Endodermal cell (in vitro differentiated cells): ENCODE data around the gene PRODH2. TPM values are rescaled to one million over a fixed set of nuclear protein-coding genes. Genes with fewer than 3 reads are reported as not detected.
"Not testable (repeated sequence)": the region's sequence is repeated elsewhere in the genome, so short reads cannot be mapped to it uniquely, and the experiment has no call there.

Source experiments
- DNase-seq: peaks from one replicate; pipeline ENCODE4 v3.0.0-alpha.2; 2017
- H3K27ac ChIP-seq: 2 replicates; pipeline ENCODE4 v1.5.1; 2013; ENCODE audit warnings: mild to moderate bottlenecking, low read depth, low read length, moderate library complexity
- H3K27me3 ChIP-seq: 2 replicates; pipeline ENCODE4 v1.6.1; 2013; ENCODE audit warnings: mild to moderate bottlenecking, low read length, moderate library complexity; ENCODE audit not compliant: insufficient read depth, control insufficient read depth, poor library complexity, severe bottlenecking
- H3K36me3 ChIP-seq: 2 replicates; pipeline ENCODE4 v1.7.0; 2013; ENCODE audit warnings: mild to moderate bottlenecking, low read length, moderate library complexity; ENCODE audit not compliant: control insufficient read depth, insufficient read depth
- H3K4me1 ChIP-seq: one replicate; pipeline ENCODE4 v1.7.0; 2013; ENCODE audit warnings: low read length; ENCODE audit not compliant: control insufficient read depth, insufficient read depth
- H3K4me3 ChIP-seq: 2 replicates; pipeline ENCODE4 v1.5.1; 2013; ENCODE audit warnings: mild to moderate bottlenecking, low read length, moderate library complexity
- H3K9ac ChIP-seq: 2 replicates; pipeline ENCODE4 v1.6.1; 2013; ENCODE audit warnings: mild to moderate bottlenecking, low read length, moderate library complexity; ENCODE audit not compliant: poor library complexity, severe bottlenecking; ENCODE audit errors: extremely low read depth
- H3K9me3 ChIP-seq: 2 replicates; pipeline ENCODE4 v1.6.1; 2013; ENCODE audit warnings: mild to moderate bottlenecking, low read length, moderate library complexity; ENCODE audit not compliant: control insufficient read depth
- H3K27ac Mint-ChIP-seq: 2 replicates; pipeline ENCODE4 v1.8.0; 2020; ENCODE audit warnings: mixed read lengths
- H3K27me3 Mint-ChIP-seq: 2 replicates; pipeline ENCODE4 v1.8.0; 2021; ENCODE audit warnings: mild to moderate bottlenecking, mixed read lengths; ENCODE audit not compliant: insufficient read depth
- H3K36me3 Mint-ChIP-seq: 2 replicates; pipeline ENCODE4 v1.8.0; 2020; ENCODE audit warnings: low read depth, mixed read lengths
- H3K4me1 Mint-ChIP-seq: 2 replicates; pipeline ENCODE4 v1.8.0; 2020; ENCODE audit warnings: mixed read lengths
- H3K4me3 Mint-ChIP-seq: 2 replicates; pipeline ENCODE4 v1.8.0; 2020; ENCODE audit warnings: mild to moderate bottlenecking, moderate library complexity, mixed read lengths
- H3K9me3 Mint-ChIP-seq: 2 replicates; pipeline ENCODE4 v1.8.0; 2020; ENCODE audit warnings: mild to moderate bottlenecking, mixed read lengths
- WGBS, 2 experiments: methylation state at CpG; one replicate each; pipeline versions ENCODE4 v1.1.5 to v1.1.7; 2013; ENCODE audit warnings: missing lambda C conversion rate in 2 of 2, mixed read lengths in 1 of 2; ENCODE audit not compliant: insufficient coverage in 1 of 2, insufficient read length in 1 of 2; 5-methylcytosine and 5-hydroxymethylcytosine counted together
- total RNA-seq, 2 donors: library from RNA; stranded (reverse); fragmentation: NEBNext Ultra II Directional in 1 of 2; extraction: Animal tissue kit (Norgen Biotek cat#: 25700) in 1 of 2; gene quantifications; 2 replicates in 1 of 2; 3 replicates in 1 of 2; pipeline ENCODE4 v1.2.1, GENCODE V29; 2021
- TF ChIP-seq, protein P1 (sequence below): fragments of 200-600 bp; sonication (generic); conservative IDR thresholded peaks from 2 replicates; pipeline ENCODE4 v1.5.0; 2021; ENCODE audit warnings: antibody characterized with exemption, mild to moderate bottlenecking

PRODH2 gene
- total RNA-seq, 2 donors from 2014 or later = 1.0 to 1.5 TPM

DNA sequence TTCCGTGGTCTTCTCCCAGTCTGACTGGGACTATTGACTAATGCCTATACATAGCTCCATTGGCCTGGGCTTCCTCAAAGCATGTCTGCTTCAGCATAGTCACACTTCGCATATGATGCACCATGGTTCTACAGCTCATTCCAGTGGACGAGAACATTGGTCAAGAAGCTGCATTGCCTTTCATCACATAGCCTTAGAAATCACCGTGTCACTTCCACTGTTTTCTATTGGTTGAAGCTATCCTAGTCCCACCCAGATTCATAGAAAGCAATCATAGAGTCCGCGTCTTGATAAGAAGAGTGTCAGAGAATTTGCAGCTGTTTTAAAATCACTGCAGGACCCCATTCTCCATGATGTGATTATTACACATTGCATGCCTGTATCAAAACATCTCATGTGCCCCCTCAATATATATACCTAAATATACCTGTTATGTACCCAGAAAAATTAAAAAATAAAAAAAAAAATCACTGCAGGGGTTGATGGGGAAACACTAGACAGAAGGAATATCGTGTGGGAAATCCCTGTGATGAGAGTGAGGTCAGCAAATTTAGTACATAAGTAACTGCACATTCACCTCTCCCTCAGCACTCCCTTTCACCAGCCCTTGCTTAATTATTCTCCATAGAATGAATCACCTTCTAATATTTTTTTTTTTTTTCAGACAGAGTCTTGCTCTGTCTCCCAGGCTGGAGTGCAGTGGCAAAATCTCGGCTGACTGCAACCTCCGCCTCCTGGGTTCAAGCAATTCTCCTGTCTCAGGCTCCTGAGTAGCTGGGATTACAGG lies 39.4 kb downstream of the PRODH2 start:
- H3K4me1 ChIP-seq = peaks cover 3% of the 10 kb centered on the region
- no peak overlapping the region for H3K9ac ChIP-seq
- Mint-ChIP-seq H3K4me1 (peaks cover 15% of the 10 kb centered on the region), H3K9me3 (no peaks in the 10 kb centered on the region), H3K27me3 (peaks cover 37% of the 10 kb centered on the region), H3K36me3 (peaks cover 9% of the 10 kb centered on the region), H3K27ac (no peak overlapping the region), H3K4me3 (no peak overlapping the region)
- H3K27me3 ChIP-seq = peaks cover 11% of the 10 kb centered on the region
- 73 to 82% methylated on average over 9 of the region's 9 CpGs for WGBS, 2 experiments
- no peak for DNase-seq
- no peak overlapping the region for H3K27ac ChIP-seq
- H3K4me3 ChIP-seq = no peak overlapping the region
- H3K36me3 ChIP-seq = peaks cover 9% of the 10 kb centered on the region
- TF ChIP-seq, protein P1, sequence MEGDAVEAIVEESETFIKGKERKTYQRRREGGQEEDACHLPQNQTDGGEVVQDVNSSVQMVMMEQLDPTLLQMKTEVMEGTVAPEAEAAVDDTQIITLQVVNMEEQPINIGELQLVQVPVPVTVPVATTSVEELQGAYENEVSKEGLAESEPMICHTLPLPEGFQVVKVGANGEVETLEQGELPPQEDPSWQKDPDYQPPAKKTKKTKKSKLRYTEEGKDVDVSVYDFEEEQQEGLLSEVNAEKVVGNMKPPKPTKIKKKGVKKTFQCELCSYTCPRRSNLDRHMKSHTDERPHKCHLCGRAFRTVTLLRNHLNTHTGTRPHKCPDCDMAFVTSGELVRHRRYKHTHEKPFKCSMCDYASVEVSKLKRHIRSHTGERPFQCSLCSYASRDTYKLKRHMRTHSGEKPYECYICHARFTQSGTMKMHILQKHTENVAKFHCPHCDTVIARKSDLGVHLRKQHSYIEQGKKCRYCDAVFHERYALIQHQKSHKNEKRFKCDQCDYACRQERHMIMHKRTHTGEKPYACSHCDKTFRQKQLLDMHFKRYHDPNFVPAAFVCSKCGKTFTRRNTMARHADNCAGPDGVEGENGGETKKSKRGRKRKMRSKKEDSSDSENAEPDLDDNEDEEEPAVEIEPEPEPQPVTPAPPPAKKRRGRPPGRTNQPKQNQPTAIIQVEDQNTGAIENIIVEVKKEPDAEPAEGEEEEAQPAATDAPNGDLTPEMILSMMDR = no peak
- H3K9me3 ChIP-seq = no peaks in the 10 kb centered on the region

DNA sequence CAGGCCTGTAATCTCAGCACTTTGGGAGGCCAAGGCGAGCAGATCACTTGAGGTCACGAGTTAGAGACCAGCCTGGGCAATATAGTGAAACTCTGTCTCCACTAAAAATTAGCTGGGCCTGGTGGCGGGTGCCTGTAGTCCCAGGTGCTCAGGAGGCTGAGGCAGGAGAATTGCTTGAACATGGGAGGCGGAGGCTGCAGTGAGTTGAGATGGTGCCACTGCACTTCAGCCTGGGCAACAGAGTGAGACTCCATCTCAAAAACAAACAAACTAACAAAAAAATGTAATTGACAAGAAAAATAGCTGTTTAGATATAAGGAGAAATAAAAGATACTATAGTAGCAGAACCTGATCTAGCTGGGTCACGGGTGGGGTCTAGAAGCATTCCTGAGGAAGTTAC lies 40.3 kb downstream of the PRODH2 start:
- Mint-ChIP-seq H3K27me3 (peaks cover 30% of the 10 kb centered on the region), H3K4me1 (peaks cover 14% of the 10 kb centered on the region)
- H3K27ac Mint-ChIP-seq, H3K36me3 Mint-ChIP-seq, H3K9me3 ChIP-seq, H3K4me1 ChIP-seq, H3K9ac ChIP-seq, DNase-seq, H3K4me3 Mint-ChIP-seq, H3K27ac ChIP-seq, H3K4me3 ChIP-seq, H3K9me3 Mint-ChIP-seq: not testable (repeated sequence)
- 92 to 93% methylated on average over 4 to 5 of the region's 5 CpGs for WGBS, 2 experiments
- Histone ChIP-seq H3K27me3 (peaks cover 11% of the 10 kb centered on the region), H3K36me3 (peaks cover 11% of the 10 kb centered on the region)

DNA sequence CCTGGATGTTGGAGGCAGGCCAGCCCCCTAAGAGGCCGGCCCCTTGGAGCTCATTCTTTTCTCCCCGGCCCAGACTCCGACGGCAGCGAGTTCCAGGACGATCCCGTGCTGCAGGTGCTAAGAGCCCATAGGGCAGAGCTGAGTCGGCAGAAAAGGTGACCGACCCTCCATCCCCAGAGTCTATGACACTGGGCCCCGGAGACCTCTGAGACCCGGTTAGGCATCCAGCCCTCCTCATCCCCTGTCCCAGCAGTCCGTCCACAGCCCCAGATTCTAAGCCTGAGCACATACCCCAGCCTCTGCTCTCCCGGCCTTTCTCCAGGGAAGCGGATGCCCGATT lies 44.6 kb downstream of the PRODH2 start:
- Mint-ChIP-seq H3K27ac (no peak overlapping the region), H3K4me3 (no peak overlapping the region), H3K36me3 (peaks cover 22% of the 10 kb centered on the region), H3K9me3 (no peaks in the 10 kb centered on the region), H3K27me3 (peaks cover 8% of the 10 kb centered on the region), H3K4me1 (peaks cover 3% of the 10 kb centered on the region)
- DNase-seq = no peak
- Histone ChIP-seq H3K36me3 (peaks cover 19% of the 10 kb centered on the region), H3K4me3 (no peak overlapping the region), H3K9ac (no peak overlapping the region), H3K4me1 (peaks cover 2% of the 10 kb centered on the region), H3K27ac (no peak overlapping the region), H3K9me3 (no peaks in the 10 kb centered on the region), H3K27me3 (no peaks in the 10 kb centered on the region)
- 71 to 72% methylated on average over 14 to 15 of the region's 15 CpGs for WGBS, 2 experiments
- TF ChIP-seq, protein P1 = no peak
